OCI-LY3 (cell line): ENCODE measurements around the gene RXFP4.

Experiments used
- EZH2phosphoT487 ChIP-seq: fragments of 200-600 bp; shearing (Covaris generic); IDR thresholded peaks from 2 replicates; pipeline ENCODE4 v1.6.1; 2018; ENCODE audit warnings: antibody characterized with exemption, mixed run types, low read depth
- TF ChIP-seq, protein P1 (sequence below): fragments of 200-600, 300-600 bp; sonication (generic); IDR thresholded peaks from 2 replicates; pipeline ENCODE4 v1.5.1; 2014; ENCODE audit warnings: antibody characterized with exemption, low read length, low read depth

- TF ChIP-seq, protein P1, sequence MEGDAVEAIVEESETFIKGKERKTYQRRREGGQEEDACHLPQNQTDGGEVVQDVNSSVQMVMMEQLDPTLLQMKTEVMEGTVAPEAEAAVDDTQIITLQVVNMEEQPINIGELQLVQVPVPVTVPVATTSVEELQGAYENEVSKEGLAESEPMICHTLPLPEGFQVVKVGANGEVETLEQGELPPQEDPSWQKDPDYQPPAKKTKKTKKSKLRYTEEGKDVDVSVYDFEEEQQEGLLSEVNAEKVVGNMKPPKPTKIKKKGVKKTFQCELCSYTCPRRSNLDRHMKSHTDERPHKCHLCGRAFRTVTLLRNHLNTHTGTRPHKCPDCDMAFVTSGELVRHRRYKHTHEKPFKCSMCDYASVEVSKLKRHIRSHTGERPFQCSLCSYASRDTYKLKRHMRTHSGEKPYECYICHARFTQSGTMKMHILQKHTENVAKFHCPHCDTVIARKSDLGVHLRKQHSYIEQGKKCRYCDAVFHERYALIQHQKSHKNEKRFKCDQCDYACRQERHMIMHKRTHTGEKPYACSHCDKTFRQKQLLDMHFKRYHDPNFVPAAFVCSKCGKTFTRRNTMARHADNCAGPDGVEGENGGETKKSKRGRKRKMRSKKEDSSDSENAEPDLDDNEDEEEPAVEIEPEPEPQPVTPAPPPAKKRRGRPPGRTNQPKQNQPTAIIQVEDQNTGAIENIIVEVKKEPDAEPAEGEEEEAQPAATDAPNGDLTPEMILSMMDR = no peak
- no peak for TF ChIP-seq EZH2phosphoT487
These were observed 21.3 kb downstream of the RXFP4 start for GRCh38 chr1:155962599-155963211.
